Right atrium auricular region (tissue), 2 donors: ENCODE data around the gene SLC9A3. TPM values are rescaled to one million over a fixed set of nuclear protein-coding genes. Genes with fewer than 3 reads are reported as not detected.

ENCODE experiments used
- DNase-seq: peaks from one replicate; pipeline ENCODE4 v3.0.0-alpha.2; 2019; ENCODE audit warnings: low spot score
- H3K27ac ChIP-seq, 2 donors: fragments of 200-600 bp; sonication (generic); 1 replicate in 1 of 2; 2 replicates in 1 of 2; pipeline ENCODE4 v1.5.1; 2016 to 2019
- H3K27me3 ChIP-seq, 2 donors: fragments of 200-600 bp; sonication (generic); one replicate each; pipeline versions ENCODE4 v1.5.1 to v1.6.0; 2017 to 2019
- H3K36me3 ChIP-seq: fragments of 200-600 bp; sonication (generic); one replicate; pipeline ENCODE4 v1.5.1; 2016
- H3K4me1 ChIP-seq, 2 donors: fragments of 200-600 bp; sonication (generic); one replicate each; pipeline versions ENCODE4 v1.5.1 to v1.6.0; 2017 to 2019
- H3K4me3 ChIP-seq, 2 donors: fragments of 200-600 bp; sonication (generic); 1 replicate in 1 of 2; 2 replicates in 1 of 2; pipeline ENCODE4 v1.5.1; 2017 to 2019; ENCODE audit warnings: mild to moderate bottlenecking in 1 of 2, moderate library complexity in 1 of 2
- H3K9me3 ChIP-seq, 2 donors: fragments of 200-600 bp; sonication (generic); one replicate each; pipeline ENCODE4 v1.5.1; 2019
- total RNA-seq, 2 donors: library from RNA; depleted of rRNA; stranded (reverse); fragments of >200 nt; gene quantifications; one replicate each; pipeline ENCODE4 v1.1.0, GENCODE V29; 2016
- TF ChIP-seq, protein P1 (sequence below), 2 donors: fragments of 200-600 bp; sonication (generic); IDR thresholded peaks; one replicate each; pipeline ENCODE4 v1.5.1; 2019; ENCODE audit warnings: antibody characterized with exemption in 2 of 2

Gene SLC9A3
- total RNA-seq, 2 donors from 2014 or later: 1.8 to 2.3 TPM

DNA sequence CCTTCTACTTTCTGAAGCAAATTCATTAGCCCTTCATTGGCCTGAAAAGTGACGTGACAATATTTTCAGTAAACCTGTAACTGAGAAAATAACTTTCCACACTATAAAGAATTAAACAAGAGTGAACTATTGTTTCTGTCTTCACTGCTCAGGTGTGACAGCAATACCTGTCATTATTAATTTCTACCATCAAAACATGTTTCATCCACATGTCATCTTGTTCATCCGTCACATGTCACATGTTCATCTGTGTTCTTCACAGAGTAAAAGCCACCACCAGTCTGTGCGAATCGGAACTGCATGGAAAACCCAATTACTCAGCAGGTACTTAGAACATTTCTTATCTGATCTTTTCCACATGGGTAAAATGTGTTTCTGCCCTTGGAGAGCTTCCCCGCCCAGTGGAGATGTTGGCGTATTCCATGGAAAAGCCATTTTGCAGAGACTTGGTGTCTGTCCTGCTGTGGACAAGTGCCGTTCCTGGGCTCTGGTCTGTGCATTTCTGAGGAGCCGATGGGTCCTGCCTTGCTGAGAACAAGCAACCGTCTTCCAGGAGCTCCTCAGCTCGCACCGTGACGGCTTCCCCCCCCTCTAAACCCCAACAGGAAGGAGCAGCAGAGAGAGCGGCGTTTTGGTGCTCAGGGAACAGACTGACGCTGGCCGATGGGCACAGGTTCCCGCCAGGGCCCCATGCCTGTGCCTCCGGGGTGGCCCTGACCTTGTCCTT lies 91.9 kb downstream of the SLC9A3 start:
- no peak for DNase-seq

DNA sequence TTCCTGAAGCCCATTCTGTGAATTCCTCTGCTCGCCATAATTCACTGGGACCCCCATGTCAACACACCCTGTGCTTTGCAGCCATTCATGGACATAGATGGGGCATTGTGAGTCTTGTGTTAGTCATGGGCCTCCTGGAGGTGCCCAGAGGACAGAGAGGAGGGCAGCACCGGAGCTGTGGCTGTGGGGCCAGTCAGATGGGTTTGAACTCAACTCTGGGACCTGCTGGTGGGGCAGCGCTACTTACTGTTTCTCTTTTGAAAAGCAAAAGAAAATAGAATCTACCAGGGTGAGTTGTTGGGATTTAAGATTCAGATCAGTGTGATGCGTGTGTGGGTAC lies 92.6 kb downstream of the SLC9A3 start:
- Histone ChIP-seq H3K27me3 (no peaks in the 10 kb centered on the region), H3K4me3 (no peak overlapping the region), H3K36me3 (no peaks in the 10 kb centered on the region), H3K27ac (no peak overlapping the region), H3K4me1 (peaks cover 0 to 7% of the 10 kb centered on the region in 2 donors), H3K9me3 (no peaks in the 10 kb centered on the region)
- TF ChIP-seq, protein P1, sequence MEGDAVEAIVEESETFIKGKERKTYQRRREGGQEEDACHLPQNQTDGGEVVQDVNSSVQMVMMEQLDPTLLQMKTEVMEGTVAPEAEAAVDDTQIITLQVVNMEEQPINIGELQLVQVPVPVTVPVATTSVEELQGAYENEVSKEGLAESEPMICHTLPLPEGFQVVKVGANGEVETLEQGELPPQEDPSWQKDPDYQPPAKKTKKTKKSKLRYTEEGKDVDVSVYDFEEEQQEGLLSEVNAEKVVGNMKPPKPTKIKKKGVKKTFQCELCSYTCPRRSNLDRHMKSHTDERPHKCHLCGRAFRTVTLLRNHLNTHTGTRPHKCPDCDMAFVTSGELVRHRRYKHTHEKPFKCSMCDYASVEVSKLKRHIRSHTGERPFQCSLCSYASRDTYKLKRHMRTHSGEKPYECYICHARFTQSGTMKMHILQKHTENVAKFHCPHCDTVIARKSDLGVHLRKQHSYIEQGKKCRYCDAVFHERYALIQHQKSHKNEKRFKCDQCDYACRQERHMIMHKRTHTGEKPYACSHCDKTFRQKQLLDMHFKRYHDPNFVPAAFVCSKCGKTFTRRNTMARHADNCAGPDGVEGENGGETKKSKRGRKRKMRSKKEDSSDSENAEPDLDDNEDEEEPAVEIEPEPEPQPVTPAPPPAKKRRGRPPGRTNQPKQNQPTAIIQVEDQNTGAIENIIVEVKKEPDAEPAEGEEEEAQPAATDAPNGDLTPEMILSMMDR (IDR thresholded peaks at IDR 0.05): no peak
- DNase-seq: no peak

More for the DNA sequence above, 91.9 kb downstream of the SLC9A3 start:
- TF ChIP-seq, protein P1 (IDR thresholded peaks at IDR 0.05): no peak
- Histone ChIP-seq H3K27me3 (no peaks in the 10 kb centered on the region), H3K4me1 (peaks cover 0 to 7% of the 10 kb centered on the region in 2 donors), H3K27ac (no peak overlapping the region), H3K36me3 (no peaks in the 10 kb centered on the region), H3K9me3 (no peaks in the 10 kb centered on the region), H3K4me3 (no peak overlapping the region)

GRCh38 chr5:431001-431710 lies 93.1 kb downstream of the SLC9A3 start:
- TF ChIP-seq, protein P1 (IDR thresholded peaks at IDR 0.05): peak; percentile 32 to 78
- H3K36me3 ChIP-seq: no peaks in the 10 kb centered on the region
- H3K9me3 ChIP-seq: no peaks in the 10 kb centered on the region
- H3K27me3 ChIP-seq: no peaks in the 10 kb centered on the region
- no peak for DNase-seq
- no peak overlapping the region for H3K27ac ChIP-seq
- H3K4me1 ChIP-seq: peaks cover 0 to 7% of the 10 kb centered on the region in 2 donors
- H3K4me3 ChIP-seq: no peak overlapping the region

- no peak overlapping the region for H3K27ac ChIP-seq
- no peaks in the 10 kb centered on the region for H3K36me3 ChIP-seq
- H3K9me3 ChIP-seq: no peaks in the 10 kb centered on the region
- H3K4me3 ChIP-seq: no peak overlapping the region
- peaks cover 0 to 7% of the 10 kb centered on the region in 2 donors for H3K4me1 ChIP-seq
- no peak for DNase-seq
- no peaks in the 10 kb centered on the region for H3K27me3 ChIP-seq
- TF ChIP-seq, protein P1 (IDR thresholded peaks at IDR 0.05): no peak
Observed at GRCh38 chr5:430214-430925, 93.9 kb downstream of the SLC9A3 start.

DNA sequence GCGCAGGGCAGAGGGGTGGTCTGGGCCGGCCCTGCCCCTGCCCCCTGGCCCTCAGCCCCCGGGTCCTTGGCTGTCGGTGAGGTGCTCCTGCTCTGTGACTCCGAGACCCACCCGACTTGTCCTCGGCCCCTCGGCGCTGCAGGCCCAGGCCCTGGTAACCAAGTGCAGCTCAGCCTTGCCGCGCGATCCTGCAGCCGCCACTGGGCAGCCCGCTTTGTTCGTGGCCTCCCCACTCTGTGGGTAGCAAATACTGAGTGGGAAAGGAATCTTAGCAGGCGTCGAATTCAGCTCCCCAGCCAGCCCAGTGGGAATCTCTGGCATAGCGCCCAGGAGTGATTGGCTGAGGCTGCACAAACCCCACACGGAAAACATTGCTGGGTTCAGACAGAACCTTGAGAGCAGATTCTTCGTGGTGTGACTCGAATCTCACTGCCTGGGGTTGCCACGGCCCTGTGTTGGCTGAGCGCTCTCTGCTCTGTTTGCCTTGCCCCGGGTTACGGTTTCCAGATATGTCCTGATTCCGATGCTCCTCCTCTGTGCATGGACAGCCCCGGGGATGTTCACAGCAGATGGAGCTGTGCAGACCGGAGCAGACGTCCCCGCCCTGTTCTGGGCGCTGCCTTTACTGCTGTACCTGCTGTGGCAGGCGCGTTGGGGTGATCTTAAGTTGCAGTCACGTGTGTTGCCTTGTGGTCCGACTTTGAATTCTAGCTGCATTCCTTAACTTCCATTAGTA lies 94.6 kb downstream of the SLC9A3 start:
- no peak for DNase-seq
- no peaks in the 10 kb centered on the region for H3K9me3 ChIP-seq
- H3K36me3 ChIP-seq: no peaks in the 10 kb centered on the region
- TF ChIP-seq, protein P1 (IDR thresholded peaks at IDR 0.05): no peak
- no peak overlapping the region for H3K4me3 ChIP-seq
- no peaks in the 10 kb centered on the region for H3K27me3 ChIP-seq
- H3K27ac ChIP-seq: no peak overlapping the region
- peaks cover 0 to 7% of the 10 kb centered on the region in 2 donors for H3K4me1 ChIP-seq
